Sigmoid colon (tissue), 7 donors: ENCODE data around the gene OR56A1. TPM values are rescaled to one million over a fixed set of nuclear protein-coding genes. Genes with fewer than 3 reads are reported as not detected.

Source experiments
- DNase-seq: peaks from one replicate; pipeline ENCODE4 v3.0.0-alpha.2; 2019
- H3K27ac ChIP-seq, 4 donors: fragments of 200-600 bp; sonication (generic); one replicate each; pipeline ENCODE4 v1.5.1; 2016 to 2019; ENCODE audit warnings: mild to moderate bottlenecking in 1 of 4
- H3K27me3 ChIP-seq, 3 donors: fragments of 200-600 bp; sonication (generic); one replicate each; pipeline ENCODE4 v1.5.1; 2019; ENCODE audit warnings: mild to moderate bottlenecking in 1 of 3
- H3K36me3 ChIP-seq, 4 donors: fragments of 200-600 bp; sonication (generic); one replicate each; pipeline ENCODE4 v1.5.1; 2016 to 2019
- H3K4me1 ChIP-seq, 4 donors: fragments of 200-600 bp; sonication (generic); one replicate each; pipeline ENCODE4 v1.5.1; 2017 to 2019
- H3K4me3 ChIP-seq, 4 donors: fragments of 200-600 bp; sonication (generic); one replicate each; pipeline ENCODE4 v1.5.1; 2017 to 2019; ENCODE audit warnings: mild to moderate bottlenecking in 2 of 4, moderate library complexity in 1 of 4
- H3K9me3 ChIP-seq, 4 donors: fragments of 200-600 bp in 3 of 4; sonication (generic) in 3 of 4; one replicate each; pipeline versions ENCODE4 v1.5.1 to v1.6.1; 2013 to 2019
- EP300 ChIP-seq, 4 donors: sonication (generic); formaldehyde crosslinking; IDR thresholded peaks; one replicate each; pipeline ENCODE4 v1.6.1; 2017; ENCODE audit warnings: antibody characterized with exemption in 4 of 4
- POLR2A ChIP-seq, 2 donors: fragments of 450-650 bp; IDR thresholded peaks; one replicate each; pipeline ENCODE4 v1.6.1; 2016; ENCODE audit warnings: antibody characterized with exemption in 2 of 2, mild to moderate bottlenecking in 2 of 2, moderate library complexity in 2 of 2
- POLR2AphosphoS5 ChIP-seq, 4 donors: sonication (generic); formaldehyde crosslinking; IDR thresholded peaks; one replicate each; pipeline ENCODE4 v1.6.1; 2017; ENCODE audit warnings: antibody characterized with exemption in 4 of 4
- WGBS, 2 donors: extraction: QIAGEN DNeasy Blood & Tissue Kit; methylation state at CpG; one replicate each; pipeline ENCODE4 v1.1.7; 2013; 5-methylcytosine and 5-hydroxymethylcytosine counted together
- intact Hi-C: fragments of 100-400 bp; cut with DNase I; formaldehyde crosslinking; loops from one replicate; pipeline ENCODE4 v1.15.1; 2023
- polyA plus RNA-seq, 3 donors: library from polyadenylated mRNA; stranded (reverse); fragments of 200-250 nt; gene quantifications; one replicate each; pipeline ENCODE4 v1.2.3, GENCODE V29; 2013
- total RNA-seq, 4 donors: library from RNA; depleted of rRNA; stranded (reverse); fragments of >200 nt; gene quantifications; one replicate each; pipeline ENCODE4 v1.1.0, GENCODE V29; 2016
- TF ChIP-seq, protein P1 (sequence below), 4 experiments: fragments of 450-650 bp in 3 of 4; fragments of 200-600 bp in 1 of 4; IDR thresholded peaks; one replicate each; pipeline ENCODE4 v1.5.1; 2016 to 2019; ENCODE audit warnings: antibody characterized with exemption in 4 of 4, mild to moderate bottlenecking in 3 of 4, moderate library complexity in 2 of 4
- donor health status: healthy with polysubstance abuse.
- donor health status: Bipolar disorder and iron deficiency.
- donor health status: healthy.

OR56A1 gene
- total and polyA plus RNA-seq, 7 donors = under 0.01 TPM; not detected in 6

DNA sequence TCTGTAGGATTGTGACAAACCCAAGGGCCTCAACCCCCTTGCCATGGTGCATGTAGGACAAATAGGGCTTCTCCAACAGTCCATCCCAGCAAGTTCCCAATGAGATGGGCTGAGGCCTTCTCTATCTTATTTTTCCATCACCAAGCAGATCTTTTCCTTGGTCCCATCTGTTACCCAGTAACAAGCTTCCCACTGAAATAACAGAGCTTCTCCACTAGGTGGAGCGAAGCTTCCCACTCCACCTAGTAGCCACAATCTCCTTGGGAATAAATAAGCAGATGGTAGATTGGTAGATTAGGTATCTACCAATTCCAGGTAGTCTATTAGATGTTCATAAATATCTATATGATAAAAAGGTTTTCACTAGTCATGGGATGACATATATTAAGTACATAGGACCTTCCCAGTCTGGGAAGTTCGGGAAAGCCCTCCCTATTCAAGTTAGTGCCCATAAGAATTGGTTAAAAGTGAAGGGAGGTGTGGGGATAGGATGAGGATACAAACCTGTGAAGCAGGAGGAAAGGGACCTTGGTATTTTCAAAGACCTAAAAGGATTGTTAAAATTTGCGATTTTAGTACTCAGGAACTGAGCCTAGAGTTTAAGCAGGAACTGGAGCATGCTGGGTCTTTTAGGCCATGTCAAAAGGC lies 37.8 kb downstream of the OR56A1 start:
- Histone ChIP-seq H3K9me3 (no peaks in the 10 kb centered on the region), H3K36me3 (no peaks in the 10 kb centered on the region), H3K4me1 (no peaks in the 10 kb centered on the region), H3K4me3 (no peak overlapping the region), H3K27ac (no peak overlapping the region), H3K27me3 (no peaks in the 10 kb centered on the region)
- 57 to 58% methylated on average over 3 of the region's 3 CpGs for WGBS, 2 donors
- DNase-seq = no peak
- TF ChIP-seq, protein P1, sequence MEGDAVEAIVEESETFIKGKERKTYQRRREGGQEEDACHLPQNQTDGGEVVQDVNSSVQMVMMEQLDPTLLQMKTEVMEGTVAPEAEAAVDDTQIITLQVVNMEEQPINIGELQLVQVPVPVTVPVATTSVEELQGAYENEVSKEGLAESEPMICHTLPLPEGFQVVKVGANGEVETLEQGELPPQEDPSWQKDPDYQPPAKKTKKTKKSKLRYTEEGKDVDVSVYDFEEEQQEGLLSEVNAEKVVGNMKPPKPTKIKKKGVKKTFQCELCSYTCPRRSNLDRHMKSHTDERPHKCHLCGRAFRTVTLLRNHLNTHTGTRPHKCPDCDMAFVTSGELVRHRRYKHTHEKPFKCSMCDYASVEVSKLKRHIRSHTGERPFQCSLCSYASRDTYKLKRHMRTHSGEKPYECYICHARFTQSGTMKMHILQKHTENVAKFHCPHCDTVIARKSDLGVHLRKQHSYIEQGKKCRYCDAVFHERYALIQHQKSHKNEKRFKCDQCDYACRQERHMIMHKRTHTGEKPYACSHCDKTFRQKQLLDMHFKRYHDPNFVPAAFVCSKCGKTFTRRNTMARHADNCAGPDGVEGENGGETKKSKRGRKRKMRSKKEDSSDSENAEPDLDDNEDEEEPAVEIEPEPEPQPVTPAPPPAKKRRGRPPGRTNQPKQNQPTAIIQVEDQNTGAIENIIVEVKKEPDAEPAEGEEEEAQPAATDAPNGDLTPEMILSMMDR (IDR thresholded peaks at IDR 0.05) = peak in 1 of 4 experiments; percentile 21
- TF ChIP-seq POLR2A (IDR thresholded peaks at IDR 0.05) = no peak
- intact Hi-C loops = no loop called here

DNA sequence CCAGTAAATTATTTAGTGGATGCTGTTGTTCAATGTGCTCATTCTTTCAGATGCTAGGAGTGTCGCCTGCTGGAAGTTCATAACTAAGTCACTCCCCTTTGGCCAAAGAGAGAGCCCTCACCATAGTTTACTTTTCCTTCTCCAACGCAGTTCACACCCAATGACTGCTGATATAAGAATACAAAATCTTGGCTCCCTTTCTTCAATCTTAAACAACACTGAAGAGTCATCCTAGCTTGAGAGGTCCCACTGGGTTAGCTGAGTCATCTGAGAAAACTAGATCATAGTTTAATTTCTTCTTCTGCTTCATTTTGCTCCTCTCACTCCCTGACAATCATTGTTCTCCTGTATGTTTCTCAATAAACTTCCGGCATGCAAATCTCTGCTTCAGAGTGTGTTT lies 38.4 kb downstream of the OR56A1 start:
- H3K27ac ChIP-seq = no peak overlapping the region

DNA sequence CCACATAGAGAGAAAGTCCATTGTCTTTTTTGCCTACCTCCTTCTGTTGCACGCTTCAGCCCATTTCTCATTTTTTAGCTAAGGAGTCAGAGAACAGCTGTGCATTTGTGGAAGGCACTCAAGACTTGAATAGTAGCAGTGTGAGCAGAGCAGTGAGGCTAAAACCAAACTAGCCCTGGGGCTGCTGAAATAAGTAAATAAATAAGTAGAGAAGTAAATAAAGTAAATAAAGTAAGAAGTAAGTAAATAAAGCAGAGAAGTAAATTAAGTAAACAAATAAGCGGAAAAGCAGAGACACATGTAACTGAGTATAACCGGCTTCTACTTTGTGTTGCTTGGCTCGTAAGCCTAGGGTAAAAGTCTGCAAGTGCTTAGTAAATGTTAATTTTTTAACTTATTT lies 41.4 kb downstream of the OR56A1 start:
- no peak for TF ChIP-seq POLR2AphosphoS5 (IDR thresholded peaks at IDR 0.05)
- TF ChIP-seq, protein P1 (IDR thresholded peaks at IDR 0.05) = no peak
- TF ChIP-seq POLR2A (IDR thresholded peaks at IDR 0.05) = no peak
- DNase-seq = no peak
- H3K4me3 ChIP-seq = no peak overlapping the region
- intact Hi-C loops = no loop called here
- no peak overlapping the region for H3K27ac ChIP-seq
- 54 to 77% methylated on average over 4 of the region's 4 CpGs for WGBS, 2 donors
- no peaks in the 10 kb centered on the region for H3K27me3 ChIP-seq
- H3K4me1 ChIP-seq = no peaks in the 10 kb centered on the region
- no peaks in the 10 kb centered on the region for H3K36me3 ChIP-seq
- no peaks in the 10 kb centered on the region for H3K9me3 ChIP-seq

More for the DNA sequence above, 38.4 kb downstream of the OR56A1 start:
- Histone ChIP-seq H3K4me3 (no peak overlapping the region), H3K9me3 (no peaks in the 10 kb centered on the region), H3K4me1 (no peaks in the 10 kb centered on the region), H3K27me3 (no peaks in the 10 kb centered on the region), H3K36me3 (no peaks in the 10 kb centered on the region)
- DNase-seq = no peak
- intact Hi-C loops = no loop called here
- 63 to 75% methylated on average over 3 of the region's 3 CpGs for WGBS, 2 donors
- TF ChIP-seq, protein P1 (IDR thresholded peaks at IDR 0.05) = no peak
- TF ChIP-seq POLR2AphosphoS5 (IDR thresholded peaks at IDR 0.05) = no peak
- TF ChIP-seq POLR2A (IDR thresholded peaks at IDR 0.05) = no peak
- TF ChIP-seq EP300 (IDR thresholded peaks at IDR 0.05) = no peak

DNA sequence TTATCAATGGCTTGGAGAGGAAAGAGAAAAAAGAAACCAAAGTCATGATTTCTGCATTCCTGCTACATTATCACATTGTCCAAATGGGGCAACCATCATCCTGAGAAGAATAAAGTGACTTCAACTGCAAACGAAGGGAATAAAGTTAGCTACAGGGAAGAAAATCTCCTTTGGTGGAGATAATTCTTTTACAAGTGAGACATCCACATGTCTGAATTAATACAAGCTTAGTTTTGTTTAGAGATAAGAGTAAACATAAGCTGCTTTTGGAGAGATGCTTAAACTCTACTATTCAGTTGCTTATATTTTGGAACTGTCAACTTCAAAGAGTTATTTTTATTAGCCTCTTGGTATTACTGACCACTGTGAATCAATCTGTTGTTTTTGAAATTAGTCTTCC lies 43.7 kb downstream of the OR56A1 start, which contains the start of gene OR52L1:
Gene OR52L1 (minus strand): TSS at position 101 of the 400 bp plus-strand sequence. CDS start 55 bp downstream, at position 46.
- intact Hi-C loops = no loop called here
- Histone ChIP-seq H3K4me3 (no peak within 1 kb of the TSS), H3K36me3 (no peaks in the 10 kb centered on the region), H3K27ac (no peak within 1 kb of the TSS), H3K9me3 (no peaks in the 10 kb centered on the region), H3K4me1 (no peaks in the 10 kb centered on the region), H3K27me3 (no peaks in the 10 kb centered on the region)
- TF ChIP-seq, protein P1 (IDR thresholded peaks at IDR 0.05) = no peak
- TF ChIP-seq POLR2A (IDR thresholded peaks at IDR 0.05) = no peak
- no peak for TF ChIP-seq POLR2AphosphoS5 (IDR thresholded peaks at IDR 0.05)
- no peak for TF ChIP-seq EP300 (IDR thresholded peaks at IDR 0.05)
- WGBS, 2 donors = 56 to 64% methylated on average over 1 of the region's 1 CpG
- no peak for DNase-seq

DNA sequence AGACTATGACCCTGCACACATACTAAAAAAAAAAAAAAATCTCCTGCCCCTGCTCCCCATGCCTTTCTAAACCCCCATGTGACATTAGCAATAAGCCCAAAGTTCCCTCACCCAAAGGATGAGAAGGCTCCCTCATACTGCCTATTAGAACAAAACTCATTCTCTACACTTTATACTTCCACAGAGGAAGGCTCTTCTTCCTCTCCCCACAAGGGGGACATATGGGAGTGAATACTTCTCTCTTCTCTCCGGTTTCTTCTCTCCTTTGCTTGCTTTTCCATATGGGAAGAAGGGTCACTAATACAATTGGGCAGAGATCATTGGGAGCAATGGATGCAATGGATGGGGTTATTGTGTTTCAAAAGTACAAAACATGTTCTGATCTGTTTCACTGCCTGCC lies 47.1 kb downstream of the OR56A1 start:
- Histone ChIP-seq H3K27me3 (no peaks in the 10 kb centered on the region), H3K4me1 (no peaks in the 10 kb centered on the region), H3K27ac (no peak overlapping the region), H3K9me3 (peaks cover 0 to 2% (median 0%) of the 10 kb centered on the region in 4 donors), H3K4me3 (no peak overlapping the region), H3K36me3 (no peaks in the 10 kb centered on the region)
- intact Hi-C loops = no loop called here
- DNase-seq = no peak
- 26 to 43% methylated on average over 1 of the region's 1 CpG for WGBS, 2 donors
- TF ChIP-seq POLR2AphosphoS5 (IDR thresholded peaks at IDR 0.05) = no peak
- TF ChIP-seq, protein P1 (IDR thresholded peaks at IDR 0.05) = no peak
- TF ChIP-seq POLR2A (IDR thresholded peaks at IDR 0.05) = no peak
- no peak for TF ChIP-seq EP300 (IDR thresholded peaks at IDR 0.05)
